Epidermal melanocyte (primary cell): ENCODE data around the gene TSPOAP1.

Experiments used
- DNase-seq: peaks from one replicate; pipeline ENCODE4 v3.0.0; 2011; ENCODE audit warnings: low spot score; ENCODE audit not compliant: insufficient read length

Gene TSPOAP1

DNA sequence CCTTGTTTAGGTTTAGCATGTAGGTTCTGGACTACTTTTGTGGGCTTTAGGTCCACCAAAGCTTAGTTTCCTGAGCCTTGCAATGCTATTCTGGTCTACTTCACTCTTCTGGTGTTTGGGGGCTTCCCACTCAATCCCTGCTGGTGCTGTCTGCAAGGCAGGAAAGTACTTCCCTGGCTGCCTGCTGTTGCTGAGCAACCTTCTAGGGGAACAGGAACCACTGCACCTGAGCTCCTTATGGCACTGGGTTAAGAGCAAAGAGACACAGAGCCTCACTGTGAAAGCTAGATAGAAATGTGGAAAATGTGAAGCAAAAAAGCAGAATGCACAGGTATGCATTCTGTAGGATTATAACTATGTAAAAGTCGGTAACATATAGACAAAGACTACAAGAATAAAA lies 64.8 kb downstream of the TSPOAP1 start:
- no peak for DNase-seq

DNA sequence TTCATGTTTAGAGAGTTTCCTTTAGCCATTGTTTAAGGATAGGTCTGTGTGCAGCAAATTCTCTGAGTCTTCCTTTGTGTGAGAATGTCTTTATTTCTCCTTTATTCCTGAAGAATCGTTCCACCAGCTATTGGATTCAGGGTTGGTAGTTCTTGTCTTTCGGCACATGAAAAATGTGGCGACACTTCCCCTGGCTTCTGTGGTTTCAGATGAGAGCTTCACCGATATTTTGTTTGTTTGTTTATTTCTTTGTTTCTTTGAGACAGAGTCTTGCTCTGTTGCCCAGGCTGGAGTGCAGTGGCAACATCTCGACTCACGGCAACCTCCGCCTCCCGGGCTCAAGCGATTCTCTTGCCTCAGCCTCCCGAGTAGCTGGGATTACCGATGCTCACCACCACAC lies 66.4 kb downstream of the TSPOAP1 start:
- no peak for DNase-seq

DNA sequence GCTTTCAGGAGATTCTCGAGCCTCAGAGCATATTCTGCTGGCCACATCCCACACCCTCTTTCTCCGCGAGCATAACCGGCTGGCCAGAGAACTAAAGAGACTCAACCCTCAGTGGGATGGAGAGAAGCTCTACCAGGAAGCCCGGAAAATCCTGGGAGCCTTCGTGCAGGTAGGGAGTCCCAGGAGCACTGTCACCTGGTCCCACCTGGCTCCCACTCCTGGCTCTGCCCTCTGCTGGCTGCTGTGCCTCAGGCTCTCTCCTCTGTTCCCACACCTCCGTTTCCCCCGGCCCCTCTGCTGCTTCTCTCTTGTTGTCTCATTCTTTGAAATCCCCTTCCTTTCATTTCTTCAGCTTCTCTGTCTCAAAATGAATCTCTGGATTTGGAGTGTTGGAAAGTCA lies 73.8 kb downstream of the TSPOAP1 start:
- DNase-seq, result no peak

DNA sequence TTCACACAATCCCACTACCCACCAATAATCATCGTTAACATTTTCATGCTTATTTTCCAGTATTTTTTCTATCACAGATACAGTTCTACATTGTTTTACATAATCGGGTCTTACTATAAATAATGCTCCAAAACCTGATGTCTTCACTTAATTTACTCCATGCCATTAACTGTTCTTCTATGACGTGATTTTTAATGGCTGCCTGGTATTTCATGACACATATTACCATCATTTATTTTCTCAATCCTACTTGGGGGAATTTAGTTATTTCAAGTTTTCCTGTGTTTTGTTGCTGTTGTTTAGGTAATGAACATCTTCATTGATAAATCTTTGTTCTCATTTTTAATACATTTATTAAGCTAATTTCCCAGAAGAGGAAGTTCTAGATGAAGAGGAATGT lies 75.5 kb downstream of the TSPOAP1 start:
- no peak for DNase-seq

DNA sequence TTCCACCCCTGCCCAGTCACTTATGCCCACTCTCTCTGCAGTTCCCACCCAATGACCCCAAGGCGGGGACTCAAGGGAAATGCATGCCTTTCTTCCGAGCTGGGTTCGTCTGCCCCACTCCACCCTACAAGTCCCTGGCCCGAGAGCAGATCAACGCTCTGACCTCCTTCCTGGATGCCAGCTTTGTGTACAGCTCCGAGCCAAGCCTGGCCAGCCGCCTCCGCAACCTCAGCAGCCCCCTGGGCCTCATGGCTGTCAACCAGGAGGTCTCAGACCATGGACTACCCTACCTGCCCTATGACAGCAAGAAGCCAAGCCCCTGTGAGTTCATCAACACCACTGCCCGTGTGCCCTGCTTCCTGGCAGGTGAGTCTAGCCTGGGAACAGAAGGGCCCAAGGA lies 76.5 kb downstream of the TSPOAP1 start:
- no peak for DNase-seq
